HG02981 (cell line): ENCODE results near the gene SLC38A5.
"Not testable (repeated sequence)": the region's sequence is repeated elsewhere in the genome, so short reads cannot be mapped to it uniquely, and the experiment has no call there.

Source experiments
- ATAC-seq: cut with Tn5 transposase; IDR thresholded peaks from one replicate; pipeline ENCODE4 v1.9.1; 2021; ENCODE audit warnings: mild to moderate bottlenecking, moderate library complexity; ENCODE audit not compliant: unreplicated experiment

Gene SLC38A5

DNA sequence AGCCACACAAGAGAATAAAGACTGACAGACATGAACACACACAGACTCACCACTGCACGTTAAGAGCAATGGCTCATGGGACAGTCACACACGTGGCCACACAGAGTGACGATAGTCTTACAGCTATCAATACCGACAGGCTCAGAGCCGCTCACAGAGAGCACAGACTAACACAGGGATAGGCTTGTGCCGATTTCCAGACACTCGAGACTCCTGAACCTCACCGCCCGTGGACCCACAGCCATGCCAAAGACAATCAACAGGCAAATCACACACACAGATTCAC lies 716 bp upstream of the SLC38A5 start:
- ATAC-seq, result no peak

- ATAC-seq, result no peak
These were observed 1.1 kb downstream of the SLC38A5 start for GRCh38 chrX:48468693-48469691.

DNA sequence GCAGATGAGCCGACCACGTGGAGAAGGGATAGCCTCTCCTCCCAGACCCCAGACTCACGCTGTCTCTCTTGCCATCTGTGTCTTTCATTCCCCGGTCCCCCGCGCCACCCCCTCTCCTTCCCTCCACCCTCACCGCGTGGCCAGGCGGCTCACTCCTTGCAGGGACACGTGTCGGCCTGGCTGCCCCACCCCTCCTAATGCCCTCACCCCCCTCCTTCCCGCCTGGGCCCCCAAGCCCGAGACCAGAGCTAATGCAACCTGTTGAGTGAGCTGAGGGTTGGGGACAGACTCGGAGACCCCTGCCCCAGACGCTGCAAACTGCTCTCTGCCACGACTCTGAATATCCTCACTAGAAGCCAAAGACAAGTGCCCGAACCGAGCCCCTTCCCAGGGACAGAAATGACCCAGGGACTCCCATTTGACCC lies 1.8 kb downstream of the SLC38A5 start:
- no peak for ATAC-seq

GRCh38 chrX:48467281-48467761 lies 2.7 kb downstream of the SLC38A5 start:
- ATAC-seq, result no peak

DNA sequence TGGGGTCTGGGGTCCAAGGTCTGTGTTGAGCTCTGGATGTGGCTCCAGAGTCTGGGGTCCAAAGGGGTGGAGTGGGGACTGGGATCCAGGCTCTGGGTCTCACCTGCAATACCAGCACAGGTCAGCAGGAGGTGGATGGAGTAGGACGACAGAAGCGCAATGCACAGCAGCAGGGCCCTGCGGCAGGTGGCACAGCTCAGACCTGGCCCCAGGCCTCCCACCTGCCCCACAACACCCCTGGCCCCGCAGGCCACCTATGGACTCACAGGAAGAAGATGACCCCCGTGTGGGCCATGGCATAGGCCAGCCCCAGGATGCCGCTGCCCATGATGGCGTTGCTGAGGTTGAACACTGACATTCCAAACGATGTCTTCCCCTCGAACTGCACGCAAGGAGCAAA lies 3.4 kb downstream of the SLC38A5 start:
- no peak for ATAC-seq

DNA sequence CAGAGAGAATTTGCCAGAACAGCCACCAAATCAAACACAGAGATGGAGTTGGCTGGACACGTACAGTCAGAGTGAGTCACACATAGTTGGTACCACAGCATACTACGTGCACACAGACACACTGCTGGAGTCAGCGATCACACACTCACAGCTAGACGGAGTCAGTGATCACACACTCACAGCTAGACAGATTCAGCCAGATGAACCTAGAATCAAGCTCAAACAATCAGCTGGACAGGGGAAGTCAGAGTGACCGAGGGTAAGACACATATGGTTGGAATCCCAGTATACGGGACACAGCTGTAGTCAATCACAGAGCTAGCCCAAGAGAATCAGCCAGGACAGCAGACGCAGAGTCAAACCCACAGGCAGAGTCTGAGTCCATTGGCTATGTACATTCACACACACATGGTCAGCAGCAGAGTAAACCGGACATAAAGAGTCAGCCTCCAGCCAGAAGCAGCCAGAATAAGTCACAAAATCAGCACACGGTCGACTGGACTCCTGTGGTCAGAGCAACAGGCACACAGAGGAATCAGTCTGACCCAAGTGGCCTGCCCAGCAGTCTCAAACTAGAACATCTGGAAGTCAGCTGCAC lies 4.6 kb downstream of the SLC38A5 start:
- no peak for ATAC-seq

DNA sequence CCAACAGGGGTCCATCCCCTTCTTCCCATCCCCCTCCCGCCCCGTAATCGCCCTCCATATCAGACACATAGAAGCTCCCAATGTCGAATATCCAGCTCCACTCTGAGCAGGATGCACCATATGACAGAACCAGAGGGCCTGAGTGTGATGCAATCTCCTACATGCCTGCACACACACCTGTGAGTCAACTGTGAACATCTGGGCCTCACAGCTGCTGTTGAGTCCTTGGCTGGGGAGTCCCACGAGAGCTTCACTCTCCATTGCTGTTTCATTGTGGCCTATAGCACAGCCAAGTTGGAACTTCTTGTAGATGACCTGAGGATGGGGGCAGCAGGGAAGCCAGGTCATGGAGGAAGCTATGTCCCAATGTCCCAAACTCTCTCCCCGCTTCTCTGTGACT lies 8.2 kb downstream of the SLC38A5 start:
- no peak for ATAC-seq

DNA sequence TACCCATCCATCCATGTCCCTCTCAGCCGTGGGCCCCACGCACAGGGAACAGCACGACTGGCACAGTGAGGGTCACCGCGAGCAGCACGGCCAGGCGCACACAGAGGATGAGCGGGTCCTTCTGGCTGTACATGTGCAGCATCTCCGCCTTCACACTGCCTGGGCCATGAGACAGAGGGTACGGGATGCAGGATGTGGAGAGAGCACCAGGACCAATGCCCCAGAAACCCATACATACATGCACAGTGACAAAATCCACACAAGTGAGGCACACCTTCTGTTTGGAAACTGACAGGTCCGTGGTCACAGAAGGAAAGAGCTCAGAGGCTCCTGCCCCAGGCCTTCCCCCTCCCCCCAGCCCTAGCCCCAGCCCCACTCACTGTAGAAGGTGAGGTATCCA lies 9.5 kb downstream of the SLC38A5 start:
- no peak for ATAC-seq

DNA sequence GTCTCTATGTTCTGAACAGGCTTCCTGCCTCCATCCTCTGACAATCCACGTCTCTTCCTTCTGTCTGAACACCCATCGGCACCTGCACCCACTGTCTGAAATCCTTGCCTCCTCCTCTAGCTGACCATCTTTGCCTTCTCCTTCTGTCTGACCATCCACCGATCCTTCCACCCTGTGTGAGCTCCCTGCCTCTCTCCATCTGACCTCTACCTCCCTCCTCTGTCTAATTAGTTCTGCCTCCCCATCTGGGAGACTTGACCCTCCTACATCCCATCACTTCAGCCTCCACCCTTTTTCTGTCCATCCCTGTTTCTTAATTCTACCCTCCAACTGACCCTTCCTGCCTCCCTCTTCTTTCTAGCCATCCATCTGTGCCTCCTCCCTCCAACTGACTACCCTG lies 10.0 kb downstream of the SLC38A5 start:
- no peak for ATAC-seq

DNA sequence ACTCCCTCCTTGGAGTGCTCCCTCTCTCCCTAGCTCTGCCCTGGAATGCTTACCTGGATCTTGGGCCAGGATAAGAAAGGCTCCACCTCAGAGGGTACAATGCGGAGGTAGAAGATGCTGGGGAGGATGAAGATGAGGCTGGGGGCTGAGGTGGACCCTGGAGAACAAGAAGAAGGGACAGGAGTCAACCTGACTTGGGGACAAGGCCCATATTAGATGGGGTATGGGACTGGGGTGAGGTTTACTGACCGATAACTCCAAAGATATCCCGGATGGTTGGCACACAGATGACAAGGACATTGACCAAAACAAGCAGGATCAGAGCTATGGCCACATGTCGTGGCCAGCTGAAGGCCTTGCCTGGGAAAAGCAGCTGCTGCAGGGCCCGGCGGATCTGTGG lies 10.6 kb downstream of the SLC38A5 start:
- ATAC-seq, result no peak

- no peak for ATAC-seq
These were observed 11.3 kb downstream of the SLC38A5 start for GRCh38 chrX:48458711-48459110.

- no peak for ATAC-seq
These were observed 13.3 kb downstream of the SLC38A5 start for GRCh38 chrX:48456628-48457331.

- no peak for ATAC-seq
These were observed 18.4 kb downstream of the SLC38A5 start for GRCh38 chrX:48451708-48452107.

GRCh38 chrX:48450076-48450475 lies 20.0 kb downstream of the SLC38A5 start:
- no peak for ATAC-seq

DNA sequence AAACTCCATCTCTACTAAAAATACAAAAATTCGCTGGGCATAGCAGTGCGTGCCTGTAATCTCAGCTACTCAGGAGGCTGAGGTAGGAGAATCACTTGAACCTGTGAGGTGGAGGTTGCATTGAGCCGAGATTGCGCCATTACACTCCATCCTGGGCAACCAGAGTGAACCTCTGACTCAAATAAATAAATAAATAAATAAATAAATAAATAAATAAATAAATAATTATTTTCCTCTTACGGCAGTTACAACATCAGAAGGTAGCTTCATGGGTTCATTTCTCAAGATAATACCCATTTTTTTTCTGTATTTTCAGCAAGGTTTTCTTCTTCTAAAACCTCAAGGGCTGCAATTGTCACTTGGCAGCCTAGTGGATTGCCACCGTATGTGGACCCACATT lies 22.9 kb downstream of the SLC38A5 start:
- ATAC-seq, result not testable (repeated sequence)

- not testable (repeated sequence) for ATAC-seq
These were observed 36.3 kb downstream of the SLC38A5 start for GRCh38 chrX:48433713-48434112.

DNA sequence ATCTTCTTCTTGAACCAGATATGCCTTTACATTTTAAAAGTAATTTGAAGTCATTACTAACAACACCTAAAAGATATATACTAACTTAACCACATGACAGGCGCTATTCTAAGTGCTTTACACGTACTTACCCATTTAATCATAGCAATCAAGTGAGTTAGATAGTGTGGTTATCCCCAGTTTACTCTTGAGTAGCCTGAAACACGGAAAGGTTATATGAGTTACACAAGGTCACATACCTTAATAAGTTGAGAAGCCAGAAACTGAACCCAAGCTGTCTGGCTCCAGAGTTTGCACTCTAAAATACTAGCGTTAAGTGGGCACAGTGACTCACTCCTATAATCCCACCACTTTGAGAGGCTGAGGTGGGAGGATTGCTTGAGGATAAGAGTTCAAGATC lies 39.9 kb downstream of the SLC38A5 start:
- ATAC-seq, result not testable (repeated sequence)

DNA sequence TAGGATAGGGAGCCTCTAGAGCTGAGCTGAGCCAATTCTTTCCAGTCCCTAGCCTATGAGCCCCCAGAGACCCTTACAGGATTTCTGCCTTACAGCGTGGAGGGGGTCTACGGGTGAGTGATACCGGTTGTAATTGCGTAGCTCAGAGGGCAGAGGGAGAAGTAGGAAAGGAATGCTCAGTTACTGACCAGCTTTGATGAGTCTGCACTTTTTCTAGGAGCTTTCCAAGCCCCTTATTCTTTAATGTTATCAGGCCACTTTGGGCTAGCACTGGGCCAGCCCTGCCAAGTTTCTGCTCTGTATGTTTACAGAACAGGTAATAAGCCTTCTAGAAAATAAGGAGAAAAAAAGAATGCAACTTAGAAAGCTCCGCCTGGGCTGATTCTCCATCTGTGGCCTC lies 40.5 kb downstream of the SLC38A5 start:
- ATAC-seq, result not testable (repeated sequence)

DNA sequence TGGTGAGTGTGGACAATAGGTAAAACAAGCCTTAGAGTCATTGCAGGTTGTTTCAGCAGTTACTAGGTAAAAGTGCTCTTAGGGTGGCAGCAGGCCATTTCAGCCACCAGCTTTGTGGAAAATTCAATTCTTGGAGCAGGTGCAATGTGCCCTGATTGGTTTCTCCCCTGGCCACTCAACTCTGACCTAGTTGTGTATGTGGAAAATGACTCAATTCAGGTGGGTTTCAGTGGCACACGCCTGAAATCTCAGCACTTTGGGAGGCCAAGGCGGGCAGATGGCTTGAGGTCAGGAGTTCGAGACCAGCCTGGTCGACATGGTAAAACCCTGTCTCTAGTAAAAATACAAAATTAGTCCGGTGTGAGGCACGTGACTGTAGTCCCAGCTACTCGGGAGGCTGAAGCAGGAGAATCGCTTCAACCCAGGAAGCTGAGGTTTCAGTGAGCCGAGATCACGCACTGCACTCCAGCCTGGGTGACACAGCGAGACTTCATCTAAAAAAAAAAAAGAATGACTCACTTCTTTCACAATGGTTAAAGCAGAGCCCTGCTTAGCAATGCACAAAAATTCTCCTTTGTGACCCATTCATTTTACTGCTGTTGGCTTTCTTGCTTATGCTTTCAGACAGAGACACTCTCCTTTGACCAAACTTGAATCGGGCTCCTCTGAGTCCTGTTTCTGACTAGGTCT lies 42.9 kb downstream of the SLC38A5 start:
- not testable (repeated sequence) for ATAC-seq

DNA sequence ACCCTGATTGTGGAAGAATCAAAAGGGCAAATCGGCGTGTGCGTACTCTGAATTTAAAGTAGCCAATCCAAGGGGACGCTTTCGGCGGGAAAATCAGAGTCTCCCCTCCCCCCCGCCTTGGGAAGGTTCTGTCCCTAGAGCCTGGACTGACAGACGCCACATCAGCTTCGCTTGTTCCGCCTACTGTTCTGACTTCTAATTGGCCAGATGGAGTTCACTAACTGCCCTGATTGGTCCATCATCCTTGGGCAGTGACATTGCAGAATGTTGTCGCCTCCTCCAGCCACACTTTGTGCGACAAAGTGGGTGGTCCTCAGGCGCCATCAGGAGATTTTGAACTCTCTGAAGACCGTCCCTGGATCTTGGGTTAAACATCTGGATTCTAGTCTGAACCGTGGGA lies 58.2 kb downstream of the SLC38A5 start, which contains the start of gene SSX4B:
Gene SSX4B, minus strand, starts transcription at position 101 of the 400 bp plus-strand sequence. CDS start 588 bp downstream, outside the sequence.
- not testable (repeated sequence) for ATAC-seq
